GM18502 (cell line): ENCODE results near the gene SHF.

Experiments
- ATAC-seq: cut with Tn5 transposase; IDR thresholded peaks from one replicate; pipeline ENCODE4 v1.9.1; 2021; ENCODE audit warnings: mild to moderate bottlenecking; ENCODE audit not compliant: unreplicated experiment, poor library complexity

The SHF gene

DNA sequence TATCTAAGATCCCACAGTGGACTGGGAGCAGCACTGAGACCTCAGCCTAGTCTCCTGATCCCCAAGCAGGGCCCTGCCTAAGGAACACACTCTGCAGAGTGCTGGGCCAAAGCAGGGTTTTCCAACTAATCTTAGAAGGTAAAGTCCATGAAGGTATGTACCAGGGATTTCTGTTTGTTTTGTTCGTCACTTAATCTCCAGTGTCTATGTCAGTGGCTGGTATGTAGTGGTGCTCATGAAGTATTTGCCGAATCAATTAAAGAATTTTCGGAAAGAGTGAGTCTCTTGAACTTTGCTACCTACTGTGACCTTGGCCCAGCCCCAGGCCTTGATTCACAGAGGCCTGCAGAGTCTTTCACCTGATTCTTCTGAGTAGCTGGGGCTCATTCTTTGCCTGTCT is 56.3 kb downstream of the SHF start:
- ATAC-seq: no peak

DNA sequence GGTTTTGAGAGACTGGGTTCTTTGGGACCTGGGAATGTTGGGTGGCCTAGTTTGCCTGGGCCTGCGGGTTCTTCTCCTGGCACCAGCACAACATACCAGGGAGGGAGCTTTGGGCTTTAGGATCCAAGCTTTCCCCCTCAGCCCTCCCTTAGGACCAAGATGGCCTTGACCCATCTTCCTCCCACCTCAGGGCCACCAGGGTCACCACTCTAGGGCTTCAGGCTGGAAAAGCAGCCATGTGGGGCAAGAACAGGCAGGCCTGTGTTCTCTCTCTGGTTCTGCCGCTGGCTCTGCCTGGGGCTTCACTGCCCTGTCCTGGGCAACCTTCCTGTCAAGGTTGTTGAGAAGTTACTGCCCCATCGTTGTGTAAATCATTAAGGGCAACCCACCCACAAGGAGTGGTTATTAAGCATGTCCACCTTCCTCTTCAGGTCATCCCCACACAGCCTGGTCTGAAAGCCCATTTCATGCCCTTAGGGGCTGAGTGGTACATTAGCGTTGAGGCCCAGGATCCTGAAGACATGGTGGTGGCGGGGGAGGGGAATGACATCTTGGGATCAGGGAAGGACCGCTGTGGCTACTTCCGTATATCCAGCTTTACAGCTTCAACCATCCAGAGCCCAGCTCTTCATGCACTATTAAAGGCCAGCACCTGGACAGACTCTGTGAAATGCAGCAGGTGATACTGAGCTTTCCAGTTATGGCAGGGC is 57.3 kb downstream of the SHF start:
- no peak for ATAC-seq

DNA sequence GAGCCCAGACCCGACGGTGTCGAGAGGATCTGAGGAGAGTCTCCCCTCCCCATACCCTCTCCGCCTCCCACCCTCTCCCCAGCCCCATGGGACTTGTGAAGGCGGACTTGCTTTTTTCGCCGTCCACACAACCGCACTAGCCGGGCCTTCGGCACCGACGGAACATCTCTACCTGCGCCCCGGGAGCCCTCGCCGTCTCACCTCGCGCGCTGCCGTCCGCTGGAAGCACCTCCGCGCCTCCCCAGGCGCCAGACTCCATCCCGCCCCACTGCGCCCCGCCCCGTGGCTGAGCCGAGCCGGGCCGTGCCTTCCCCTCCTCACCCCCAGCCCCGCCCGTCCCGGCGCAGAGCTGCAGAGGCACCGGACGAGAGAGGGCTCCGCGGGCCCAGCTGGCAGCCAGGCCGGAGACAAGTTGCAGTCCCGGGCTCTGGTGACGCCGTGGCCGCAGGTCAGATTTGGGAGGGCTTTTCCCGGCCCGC is 58.1 kb downstream of the SHF start, which contains the start of the genes DUOX1 and DUOXA1:
Gene DUOX1 (plus strand): TSS at position 344 of the 479 bp plus-strand sequence. CDS start 1,973 bp downstream, outside the sequence.
Gene DUOXA1 (minus strand): TSS at position 229 of the 479 bp plus-strand sequence. CDS start 6,865 bp downstream, outside the sequence.
- no peak for ATAC-seq

DNA sequence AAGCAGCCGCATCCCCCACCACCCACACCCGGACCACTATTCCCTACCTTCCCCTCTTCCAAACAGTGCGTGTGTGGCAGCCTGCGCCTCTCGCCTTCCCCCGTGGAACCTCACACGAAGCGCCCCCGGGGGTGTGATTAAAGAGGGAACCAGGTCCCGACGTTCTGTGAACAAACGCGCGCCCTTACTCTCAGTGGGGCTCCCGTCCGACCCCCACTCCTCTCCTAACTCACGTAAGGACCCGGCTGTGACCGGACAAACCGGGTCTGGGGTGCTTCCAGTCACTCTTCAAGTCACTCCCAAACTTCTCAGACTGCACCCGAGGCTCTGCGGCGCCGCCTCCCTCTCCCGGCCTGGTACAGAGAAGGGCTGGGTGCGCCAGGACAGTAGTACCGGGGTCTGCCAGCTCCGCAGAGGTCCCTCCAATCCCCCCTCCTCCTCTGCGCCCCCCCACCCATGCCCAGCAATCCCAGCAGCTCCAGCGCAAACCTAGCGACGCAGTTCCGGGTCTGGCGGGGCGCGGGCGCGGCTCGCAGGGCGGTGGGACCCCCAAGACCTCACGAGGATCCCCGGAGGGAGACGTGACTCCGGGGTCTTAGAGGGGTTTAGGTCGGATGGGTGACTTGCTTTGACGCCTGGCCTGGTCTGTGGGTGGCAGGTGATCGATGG is 58.7 kb downstream of the SHF start:
- no peak for ATAC-seq

DNA sequence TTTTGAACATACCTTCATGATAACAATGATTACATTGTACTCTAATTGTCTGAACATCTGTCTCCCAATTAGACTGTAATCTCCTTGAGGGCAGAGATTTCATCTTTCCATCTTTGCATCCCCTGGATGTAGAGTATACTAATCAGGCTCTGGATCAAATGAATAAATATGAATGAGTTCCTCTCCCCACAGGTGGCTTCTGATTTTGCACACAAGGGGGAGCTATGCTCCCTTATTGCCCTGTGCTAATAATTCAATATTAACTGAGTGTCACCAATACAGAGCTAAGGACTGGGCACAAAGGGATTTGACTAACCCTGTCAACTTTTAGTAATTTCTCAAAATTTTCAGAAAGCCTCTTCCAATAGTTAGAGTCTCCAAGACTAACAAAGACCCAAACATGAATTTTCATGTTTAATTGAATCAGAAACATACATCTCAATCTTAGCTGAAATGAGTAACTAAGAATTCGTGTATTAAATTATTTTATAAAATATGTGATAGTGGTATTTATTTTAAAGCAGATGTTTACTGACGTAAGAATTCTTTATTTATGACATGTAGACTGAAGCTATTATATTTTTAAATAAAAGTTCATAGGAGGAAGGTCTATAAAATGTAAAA is 61.1 kb downstream of the SHF start:
- no peak for ATAC-seq

DNA sequence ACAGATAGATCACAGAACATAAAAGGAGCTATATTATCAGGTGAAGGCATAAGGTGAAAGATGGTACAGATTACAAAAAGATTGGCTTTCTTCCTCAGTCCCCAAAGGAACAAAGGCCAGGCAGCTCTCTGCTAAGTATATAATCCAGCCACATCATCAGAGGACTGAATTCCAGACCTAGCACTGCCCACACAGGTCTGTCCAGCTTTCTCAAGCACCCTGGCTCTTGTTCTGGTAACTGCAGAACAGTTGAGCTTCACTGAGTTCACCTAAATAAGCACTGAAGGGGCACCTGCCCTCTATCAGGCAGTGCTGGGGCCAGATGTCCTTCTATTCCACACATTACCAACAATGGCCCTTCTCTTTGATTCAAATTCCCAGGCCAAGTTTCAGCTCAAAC is 64.4 kb downstream of the SHF start:
- ATAC-seq: no peak

DNA sequence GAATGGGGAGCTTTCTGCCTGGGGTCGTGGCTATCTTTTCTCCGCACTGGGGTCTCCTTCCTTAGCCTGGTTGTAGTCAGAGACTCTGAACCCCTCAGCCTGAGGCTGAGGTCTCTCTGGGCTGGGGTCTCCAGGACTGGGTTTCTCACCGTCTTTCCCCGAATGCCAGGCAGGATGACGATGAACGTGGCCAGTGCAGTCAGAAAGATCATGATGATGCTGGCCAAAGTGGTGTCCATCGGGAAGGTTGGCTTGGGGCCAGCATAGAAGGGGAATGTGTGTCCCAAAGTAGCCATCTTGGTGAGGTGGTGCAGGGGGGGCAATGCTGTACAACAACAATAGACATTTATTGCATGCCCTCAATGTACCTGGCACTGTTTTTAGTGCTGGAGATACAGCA is 65.0 kb downstream of the SHF start:
- no peak for ATAC-seq

DNA sequence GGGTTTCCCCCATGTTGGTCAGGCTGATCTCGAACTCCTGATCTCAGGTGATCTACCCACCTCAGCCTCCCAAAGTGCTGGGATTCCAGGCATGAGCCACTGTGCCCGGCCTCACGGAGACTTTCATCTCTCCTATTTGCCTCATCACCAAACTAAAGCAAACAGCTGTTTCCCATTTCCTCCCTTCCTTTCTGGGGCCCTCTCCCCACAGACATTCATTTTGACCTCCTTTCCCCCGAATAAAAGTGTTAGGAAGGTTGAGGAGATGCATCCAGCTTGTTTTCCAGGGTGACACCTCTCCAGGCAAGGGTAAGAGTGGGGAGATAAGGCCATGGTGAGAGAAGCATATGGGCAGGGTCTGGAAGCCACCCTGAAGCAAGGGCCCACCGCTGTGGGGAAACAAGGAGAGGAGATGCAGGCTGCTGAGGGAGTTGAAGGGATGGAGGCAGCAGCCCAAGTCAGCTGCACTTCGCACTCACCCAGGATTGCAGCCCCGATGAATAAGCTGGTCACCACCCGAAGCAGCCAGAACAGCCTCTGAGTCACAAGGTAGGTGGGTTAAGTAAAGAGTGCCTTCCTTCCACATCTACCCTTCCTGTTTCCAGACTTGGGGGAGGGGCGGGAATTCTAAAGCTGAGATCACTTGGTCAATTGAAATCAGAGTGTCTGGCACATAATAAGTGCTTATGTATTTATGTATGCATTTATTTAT is 65.9 kb downstream of the SHF start:
- no peak for ATAC-seq

DNA sequence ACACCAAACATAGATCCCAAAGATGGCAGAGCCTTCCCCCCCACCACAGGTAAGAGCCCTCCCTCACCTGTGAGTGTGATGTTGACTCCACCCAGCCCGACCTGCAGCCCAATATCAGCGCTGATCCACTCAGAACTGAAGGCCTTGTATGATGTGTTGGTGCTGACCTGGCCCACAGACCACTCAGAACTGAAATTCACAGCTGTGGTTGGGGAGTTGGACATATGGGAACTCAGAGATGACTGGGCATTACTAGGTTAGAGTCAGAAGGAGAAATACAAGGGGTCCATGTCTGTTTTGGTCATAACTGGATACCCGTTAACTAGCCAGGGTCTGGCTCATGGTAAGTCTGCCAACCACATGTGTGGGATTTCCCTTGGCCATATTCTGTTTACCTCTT is 66.7 kb downstream of the SHF start:
- no peak for ATAC-seq

DNA sequence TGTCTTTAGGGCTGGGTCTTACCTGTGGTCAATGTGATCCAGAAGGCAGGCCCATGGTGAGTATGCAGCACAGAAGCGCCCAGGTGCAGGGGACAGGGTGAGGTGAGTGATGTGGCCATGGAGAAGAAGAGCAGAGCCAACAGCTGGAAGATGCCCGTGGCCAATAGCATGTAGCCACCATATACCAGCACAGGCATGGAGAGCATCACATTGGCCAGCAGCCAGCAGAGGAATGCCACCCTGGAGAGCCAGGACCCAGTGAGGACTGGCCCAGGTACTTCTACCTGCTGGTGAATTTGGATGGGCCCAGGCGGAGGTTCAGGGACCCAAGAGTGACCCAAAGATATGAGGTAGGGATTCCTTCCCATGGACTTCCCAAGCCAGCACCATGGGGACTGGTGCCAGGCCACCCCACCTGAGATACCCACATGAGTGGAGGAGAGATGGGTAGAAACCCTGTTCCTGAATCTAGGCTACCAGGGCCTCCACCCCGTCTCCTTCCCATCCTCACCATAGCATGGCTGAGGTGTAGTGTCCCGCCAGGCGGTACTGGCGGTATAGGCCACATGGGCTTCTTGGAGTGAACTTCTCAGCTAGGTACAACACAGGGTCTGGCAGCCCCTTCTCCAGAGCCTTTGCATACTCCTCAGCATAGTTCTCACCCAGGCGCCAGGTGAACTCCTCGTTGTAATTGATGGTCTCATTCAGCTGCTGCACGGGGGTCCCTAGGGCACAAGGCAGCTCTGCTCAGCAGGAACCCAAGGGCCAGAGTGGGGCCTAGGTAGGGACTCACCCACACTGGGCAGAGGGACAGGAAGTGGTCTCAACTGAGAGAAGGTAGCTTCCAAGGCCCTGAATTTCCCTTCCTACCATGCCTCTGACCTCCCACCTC is 67.4 kb downstream of the SHF start:
- ATAC-seq: no peak

DNA sequence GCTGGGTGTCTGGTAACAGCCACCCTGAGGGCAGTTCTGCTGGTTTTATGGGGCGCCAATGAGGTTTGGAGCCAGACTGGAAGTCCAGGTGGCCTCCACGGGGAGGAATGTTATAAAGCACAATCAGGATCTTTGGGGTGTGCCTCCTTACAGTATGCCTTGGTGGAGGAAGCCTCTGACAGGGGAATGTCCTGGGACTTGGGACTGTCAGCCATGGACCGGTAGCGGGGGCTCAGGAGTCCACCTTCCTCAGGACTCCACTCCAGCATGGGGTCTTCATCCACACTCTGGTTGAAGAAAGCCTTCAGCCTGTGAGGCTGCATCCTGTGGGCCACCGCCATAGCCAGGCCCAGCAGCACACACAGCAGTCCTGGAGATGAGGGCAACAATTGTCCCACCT is 68.8 kb downstream of the SHF start:
- ATAC-seq: no peak

DNA sequence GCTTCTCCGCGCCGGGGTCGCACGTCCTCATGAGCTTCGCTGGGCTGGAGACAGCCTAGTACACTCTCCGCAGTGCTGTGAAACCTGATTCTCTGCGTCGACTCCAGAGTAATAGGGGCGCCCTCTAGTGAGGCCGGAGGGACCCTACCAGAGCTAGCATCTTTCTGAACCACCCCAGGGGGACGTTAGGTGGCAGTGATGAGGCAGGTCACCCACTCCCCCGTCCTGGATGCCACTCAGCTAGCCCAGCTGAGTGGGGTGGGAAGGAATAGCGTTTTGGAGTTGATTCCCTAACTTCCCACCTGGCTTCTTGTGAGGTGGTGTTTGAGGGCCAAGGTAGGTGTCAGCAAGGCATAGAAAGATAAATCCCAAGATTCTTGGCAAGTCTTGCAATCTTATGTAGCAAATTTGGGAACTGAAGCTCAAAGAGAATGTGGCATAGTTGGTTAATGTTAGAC is 69.6 kb downstream of the SHF start:
- peak; percentile 98 for ATAC-seq

DNA sequence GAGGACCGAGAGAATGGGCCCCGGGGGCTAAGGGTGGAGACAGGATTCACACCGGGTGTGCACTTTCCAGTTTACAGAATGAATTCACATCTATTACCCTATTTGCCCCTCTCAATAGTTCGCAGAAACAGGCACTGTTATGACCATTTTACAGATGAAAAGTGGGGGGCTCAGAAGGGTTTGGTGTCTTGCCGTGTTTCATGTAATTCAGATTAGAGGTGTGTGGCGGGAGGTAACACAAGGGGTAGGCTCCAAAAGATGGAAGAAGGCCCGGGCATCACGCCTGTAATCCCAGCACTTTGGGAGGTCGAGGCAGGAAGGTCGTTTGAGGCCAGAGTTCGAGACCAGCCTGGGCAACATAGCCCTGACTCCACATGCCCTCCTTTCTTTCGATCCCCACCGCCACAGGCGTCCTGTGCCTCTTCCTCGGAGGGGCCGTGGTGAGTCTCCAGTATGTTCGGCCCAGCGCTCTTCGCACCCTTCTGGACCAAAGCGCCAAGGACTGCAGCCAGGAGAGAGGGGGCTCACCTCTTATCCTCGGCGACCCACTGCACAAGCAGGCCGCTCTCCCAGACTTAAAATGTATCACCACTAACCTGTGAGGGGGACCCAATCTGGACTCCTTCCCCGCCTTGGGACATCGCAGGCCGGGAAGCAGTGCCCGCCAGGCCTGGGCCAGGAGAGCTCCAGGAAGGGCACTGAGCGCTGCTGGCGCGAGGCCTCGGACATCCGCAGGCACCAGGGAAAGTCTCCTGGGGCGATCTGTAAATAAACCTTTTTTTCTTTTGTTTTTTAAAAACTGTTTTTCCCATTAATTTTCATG is 70.2 kb downstream of the SHF start:
- peak; percentile 25 for ATAC-seq
